Mucosa of descending colon (tissue), 3 donors: ENCODE results near the gene TSPO2. TPM values are rescaled to one million over a fixed set of nuclear protein-coding genes. Genes with fewer than 3 reads are reported as not detected.

Source experiments
- ATAC-seq: fragments of 200-7000 bp; cut with Tn5 transposase; one replicate; pipeline ENCODE4 v1.9.1; 2020; ENCODE audit warnings: mild to moderate bottlenecking, moderate library complexity
- DNase-seq, 3 donors: peaks; one replicate each; pipeline ENCODE4 v3.0.0-alpha.2; 2020
- H3K36me3 ChIP-seq: fragments of 200-600 bp; one replicate; pipeline ENCODE4 v1.8.0; 2021; ENCODE audit warnings: low read depth, mild to moderate bottlenecking
- H3K4me1 ChIP-seq: fragments of 200-600 bp; one replicate; pipeline ENCODE4 v1.8.0; 2021; ENCODE audit warnings: low read depth, mild to moderate bottlenecking
- H3K4me3 ChIP-seq: fragments of 200-600 bp; one replicate; pipeline ENCODE4 v1.8.0; 2021; ENCODE audit warnings: mild to moderate bottlenecking
- H3K9me3 ChIP-seq: fragments of 200-600 bp; one replicate; pipeline ENCODE4 v1.8.0; 2021; ENCODE audit warnings: mild to moderate bottlenecking
- intact Hi-C, 2 donors: fragments of 100-400 bp; cut with DNase I in 1 of 2; cut with micrococcal nuclease in 1 of 2; formaldehyde crosslinking; loops; one replicate each; pipeline versions ENCODE4 v1.11.0 to v1.11.1; 2022; cut with DNase I, micrococcal nuclease
- total RNA-seq, 3 donors: library from RNA; stranded (reverse); fragmentation: NEBNext Ultra II Directional in 2 of 3; extraction: Animal tissue kit (Norgen Biotek cat#: 25700) in 2 of 3; gene quantifications; one replicate each; pipeline versions ENCODE4 v1.2.1 to v1.2.4, GENCODE V29; 2021 to 2023
- TF ChIP-seq, protein P1 (sequence below): fragments of 200-600 bp; IDR thresholded peaks from one replicate; pipeline ENCODE4 v1.8.0; 2022; ENCODE audit warnings: antibody characterized with exemption, mild to moderate bottlenecking
- donor health status: DM: no; HTN: no; CAD: no; lungs with moderate emphysema.
- donor health status: DM: no; HTN: no; CAD: no.
- donor health status: DM: no; HTN: yes; CAD: no.

TSPO2 gene
- total RNA-seq, 3 donors from 2014 or later = 0.48 TPM; not detected in 2

DNA sequence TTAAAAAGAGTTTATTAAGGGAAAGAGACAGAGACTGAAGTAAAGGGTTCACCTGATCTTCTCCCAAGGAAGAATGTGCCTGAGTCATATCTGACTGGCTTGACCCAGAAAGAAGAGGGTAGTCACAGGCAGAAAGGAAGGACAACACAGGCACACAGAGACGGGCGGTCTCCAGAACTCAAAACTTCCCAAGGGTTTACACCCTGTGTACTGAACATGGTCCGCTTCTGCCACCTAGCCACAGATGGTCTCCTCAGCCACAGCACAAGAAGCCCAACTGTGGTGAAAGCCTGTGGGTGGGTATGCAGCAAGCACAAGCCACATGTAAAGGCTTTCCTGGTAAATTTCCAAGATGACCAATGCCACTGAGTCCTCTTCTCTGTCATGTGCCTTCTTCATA, 20.4 kb upstream of the TSPO2 start:
- DNase-seq (no peak), ATAC-seq (no peak)
- Histone ChIP-seq H3K9me3 (no peaks in the 10 kb centered on the region), H3K36me3 (no peaks in the 10 kb centered on the region), H3K4me3 (no peak overlapping the region), H3K4me1 (no peaks in the 10 kb centered on the region)
- TF ChIP-seq, protein P1, sequence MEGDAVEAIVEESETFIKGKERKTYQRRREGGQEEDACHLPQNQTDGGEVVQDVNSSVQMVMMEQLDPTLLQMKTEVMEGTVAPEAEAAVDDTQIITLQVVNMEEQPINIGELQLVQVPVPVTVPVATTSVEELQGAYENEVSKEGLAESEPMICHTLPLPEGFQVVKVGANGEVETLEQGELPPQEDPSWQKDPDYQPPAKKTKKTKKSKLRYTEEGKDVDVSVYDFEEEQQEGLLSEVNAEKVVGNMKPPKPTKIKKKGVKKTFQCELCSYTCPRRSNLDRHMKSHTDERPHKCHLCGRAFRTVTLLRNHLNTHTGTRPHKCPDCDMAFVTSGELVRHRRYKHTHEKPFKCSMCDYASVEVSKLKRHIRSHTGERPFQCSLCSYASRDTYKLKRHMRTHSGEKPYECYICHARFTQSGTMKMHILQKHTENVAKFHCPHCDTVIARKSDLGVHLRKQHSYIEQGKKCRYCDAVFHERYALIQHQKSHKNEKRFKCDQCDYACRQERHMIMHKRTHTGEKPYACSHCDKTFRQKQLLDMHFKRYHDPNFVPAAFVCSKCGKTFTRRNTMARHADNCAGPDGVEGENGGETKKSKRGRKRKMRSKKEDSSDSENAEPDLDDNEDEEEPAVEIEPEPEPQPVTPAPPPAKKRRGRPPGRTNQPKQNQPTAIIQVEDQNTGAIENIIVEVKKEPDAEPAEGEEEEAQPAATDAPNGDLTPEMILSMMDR = no peak
- intact Hi-C loops = loop anchor here in 1 of 2 donors (10.0 kb wide), 1 partner anchor 127 kb away; no protein-coding TSS in a partner anchor

DNA sequence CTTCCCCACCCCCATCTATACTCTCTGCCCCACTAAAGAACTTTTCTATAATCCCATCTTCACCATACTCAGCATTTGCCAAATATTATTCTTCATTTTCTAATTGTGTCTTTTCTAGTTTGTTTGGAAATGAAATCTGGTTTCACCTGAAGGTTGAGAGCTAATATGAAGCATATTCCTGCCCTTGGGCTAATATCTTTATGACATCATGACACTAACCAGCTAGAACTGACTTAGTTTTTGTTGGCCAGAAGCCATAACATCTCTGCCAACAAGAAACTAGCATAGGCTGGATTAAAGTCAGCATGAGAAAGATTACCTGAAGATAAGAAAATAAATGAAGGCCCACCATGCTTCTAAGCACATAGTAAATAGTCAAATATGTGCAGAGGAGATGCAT, 20.0 kb upstream of the TSPO2 start:
- no peak for ATAC-seq
- intact Hi-C loops = loop anchor here in 1 of 2 donors (10.0 kb wide), 1 partner anchor 127 kb away; no protein-coding TSS in a partner anchor
- TF ChIP-seq, protein P1 = no peak

DNA sequence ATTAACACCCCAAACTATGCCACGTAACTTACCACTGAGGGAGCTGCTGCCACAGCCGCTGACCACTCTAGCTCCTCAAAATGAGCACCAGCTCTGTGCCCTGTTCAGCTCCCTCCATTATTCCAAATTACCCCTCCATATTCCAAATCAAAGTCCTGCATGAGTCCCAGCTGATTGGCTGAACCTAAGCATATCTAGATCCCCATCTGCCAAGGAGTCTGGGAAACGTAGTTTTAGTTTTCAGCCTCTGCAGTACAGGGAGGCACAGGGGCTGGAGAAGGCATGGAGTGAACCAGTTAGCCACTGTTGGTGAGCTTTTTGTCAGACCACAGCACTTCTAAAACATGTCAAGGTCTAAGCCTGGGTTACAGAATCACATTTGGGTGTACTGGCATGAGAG, 19.2 kb upstream of the TSPO2 start:
- DNase-seq = no peak
- Histone ChIP-seq H3K9me3 (no peaks in the 10 kb centered on the region), H3K36me3 (no peaks in the 10 kb centered on the region), H3K4me3 (no peak overlapping the region), H3K4me1 (peaks cover 6% of the 10 kb centered on the region)
- no peak for ATAC-seq
- intact Hi-C loops = loop anchor here in 1 of 2 donors (10.0 kb wide), 1 partner anchor 128 kb away; no protein-coding TSS in a partner anchor
- TF ChIP-seq, protein P1 = no peak

More for the DNA sequence above, 20.0 kb upstream of the TSPO2 start:
- Histone ChIP-seq H3K9me3 (no peaks in the 10 kb centered on the region), H3K36me3 (no peaks in the 10 kb centered on the region), H3K4me1 (no peaks in the 10 kb centered on the region), H3K4me3 (no peak overlapping the region)
- peak in 1 of 3 donors; percentile 33 for DNase-seq

DNA sequence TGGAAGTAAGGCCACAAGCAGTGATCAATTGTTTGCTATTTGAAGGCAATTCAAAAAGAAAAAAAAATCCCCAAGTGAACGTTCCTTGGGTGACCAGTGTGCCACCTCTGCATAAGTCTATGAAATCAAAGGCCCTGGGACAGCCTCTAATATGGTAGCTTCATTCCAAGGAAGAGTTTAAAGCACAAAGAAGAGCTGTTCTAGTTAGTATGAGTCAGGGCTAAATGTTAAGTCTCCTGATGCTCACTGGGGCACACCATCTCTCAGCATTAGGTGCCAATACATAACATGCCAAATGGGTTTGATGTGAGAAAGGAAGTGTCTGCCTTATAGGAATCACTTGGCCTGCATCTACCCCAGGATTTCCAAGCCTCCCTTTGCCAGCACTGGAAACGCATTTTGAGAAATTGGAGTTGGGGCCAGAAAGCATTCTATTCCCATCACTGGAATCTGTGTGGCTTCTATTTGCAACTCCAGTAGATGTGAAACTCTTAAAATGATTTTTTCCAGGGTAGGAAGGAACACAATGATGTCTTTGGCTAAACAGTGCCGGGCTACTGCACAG, 16.2 kb upstream of the TSPO2 start:
- Histone ChIP-seq H3K4me3 (no peak overlapping the region), H3K4me1 (peaks cover 6% of the 10 kb centered on the region), H3K36me3 (no peaks in the 10 kb centered on the region), H3K9me3 (no peaks in the 10 kb centered on the region)
- intact Hi-C loops = loop anchor here in 1 of 2 donors (10.0 kb wide), 1 partner anchor 131 kb away; no protein-coding TSS in a partner anchor
- no peak for DNase-seq
- no peak for ATAC-seq
- TF ChIP-seq, protein P1 = no peak

DNA sequence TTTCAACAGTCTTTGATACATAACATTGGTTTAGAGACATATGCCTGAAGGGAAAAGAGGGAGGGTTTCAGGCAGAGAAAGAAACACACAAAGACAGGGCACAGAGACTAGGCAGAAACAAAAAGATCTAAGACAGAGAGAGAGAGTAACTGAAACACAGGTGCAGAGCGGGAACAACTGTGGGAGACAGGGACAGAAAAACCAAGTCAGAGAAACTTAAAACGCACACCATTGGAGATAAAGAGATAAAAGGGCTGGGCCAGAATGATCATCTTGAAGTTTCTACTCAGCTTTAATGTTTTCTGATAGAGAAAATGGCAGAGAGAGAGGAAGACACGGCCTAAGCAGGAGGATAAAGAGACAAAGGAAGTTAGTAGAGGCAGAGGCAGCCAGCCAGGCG, 15.0 kb upstream of the TSPO2 start:
- Histone ChIP-seq H3K9me3 (no peaks in the 10 kb centered on the region), H3K36me3 (no peaks in the 10 kb centered on the region), H3K4me3 (no peak overlapping the region), H3K4me1 (peaks cover 6% of the 10 kb centered on the region)
- intact Hi-C loops = loop anchor here in 1 of 2 donors (10.0 kb wide), 1 partner anchor 132 kb away; no protein-coding TSS in a partner anchor
- TF ChIP-seq, protein P1 = no peak
- ATAC-seq (no peak), DNase-seq (no peak)
